ENCODE measurements around the gene SPATA16. TPM values are rescaled to one million over a fixed set of nuclear protein-coding genes. Genes with fewer than 3 reads are reported as not detected.

SPATA16 gene
- total RNA-seq = not detected in 2 replicates

GRCh38 chr3:173140986-173141385, at the start of gene SPATA16:
TSS of gene SPATA16 (minus strand) at chr3:173141235. CDS start at chr3:173117731, 23,504 bp downstream.

